Stimulated activated CD4-positive, alpha-beta T cell treated with anti-CD3 and anti-CD28 coated beads, Interleukin-2, amount 100 ng/mL, for 48 hours (primary cell): Measurements from ENCODE around the gene HP1BP3.
"Not testable (repeated sequence)": the region's sequence is repeated elsewhere in the genome, so short reads cannot be mapped to it uniquely, and the experiment has no call there.

Experiments
- DNase-seq, 2 donors: peaks; one replicate each; pipeline ENCODE4 v3.0.0-alpha.2; 2020

HP1BP3 gene, protein sequence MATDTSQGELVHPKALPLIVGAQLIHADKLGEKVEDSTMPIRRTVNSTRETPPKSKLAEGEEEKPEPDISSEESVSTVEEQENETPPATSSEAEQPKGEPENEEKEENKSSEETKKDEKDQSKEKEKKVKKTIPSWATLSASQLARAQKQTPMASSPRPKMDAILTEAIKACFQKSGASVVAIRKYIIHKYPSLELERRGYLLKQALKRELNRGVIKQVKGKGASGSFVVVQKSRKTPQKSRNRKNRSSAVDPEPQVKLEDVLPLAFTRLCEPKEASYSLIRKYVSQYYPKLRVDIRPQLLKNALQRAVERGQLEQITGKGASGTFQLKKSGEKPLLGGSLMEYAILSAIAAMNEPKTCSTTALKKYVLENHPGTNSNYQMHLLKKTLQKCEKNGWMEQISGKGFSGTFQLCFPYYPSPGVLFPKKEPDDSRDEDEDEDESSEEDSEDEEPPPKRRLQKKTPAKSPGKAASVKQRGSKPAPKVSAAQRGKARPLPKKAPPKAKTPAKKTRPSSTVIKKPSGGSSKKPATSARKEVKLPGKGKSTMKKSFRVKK

DNA sequence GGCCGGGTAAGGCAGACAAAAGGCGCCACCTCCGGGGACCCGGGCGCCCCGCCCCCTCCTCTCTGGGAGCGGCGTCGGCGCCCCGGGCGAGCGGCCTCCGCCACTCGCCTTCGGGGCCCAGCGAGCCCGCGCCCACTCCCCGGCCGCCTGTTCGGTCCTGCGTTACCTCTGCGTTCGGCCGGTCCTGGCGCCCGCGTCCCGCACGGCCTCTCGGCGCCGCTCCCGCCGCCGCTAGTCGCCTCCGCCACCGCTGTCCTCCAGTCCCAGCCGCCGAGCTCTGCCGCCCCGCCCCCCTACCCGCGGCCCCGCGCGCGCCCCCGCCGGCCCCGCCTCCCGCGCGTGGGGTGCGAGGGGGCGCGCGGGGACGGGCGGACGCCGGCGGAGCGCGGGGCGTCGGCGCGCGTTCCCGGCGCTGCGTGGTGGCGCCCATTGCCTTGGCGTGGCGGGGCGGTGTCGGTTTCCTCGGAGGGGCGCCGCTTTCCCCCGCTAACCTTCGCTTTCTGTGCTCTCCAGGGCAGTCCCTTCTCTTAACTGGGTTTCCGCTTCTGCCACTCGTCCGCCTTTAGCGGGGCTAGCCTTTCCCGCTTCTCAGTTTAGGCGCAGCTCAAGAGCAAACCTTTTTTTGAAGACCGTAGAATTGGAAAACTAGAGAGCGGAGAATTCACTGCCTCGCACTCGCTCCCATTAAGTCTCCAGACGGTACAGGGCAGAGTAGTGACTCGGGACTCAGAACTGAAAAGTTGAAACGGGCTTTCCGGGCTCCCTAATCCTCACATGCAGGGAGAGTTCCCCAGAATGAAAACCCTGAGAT, at the start of gene HP1BP3:
TSS of gene HP1BP3 (minus strand) at position 279 of the 811 bp plus-strand sequence. CDS start 6,867 bp downstream, outside the sequence.
- DNase-seq = peak; percentile 66 to 77

DNA sequence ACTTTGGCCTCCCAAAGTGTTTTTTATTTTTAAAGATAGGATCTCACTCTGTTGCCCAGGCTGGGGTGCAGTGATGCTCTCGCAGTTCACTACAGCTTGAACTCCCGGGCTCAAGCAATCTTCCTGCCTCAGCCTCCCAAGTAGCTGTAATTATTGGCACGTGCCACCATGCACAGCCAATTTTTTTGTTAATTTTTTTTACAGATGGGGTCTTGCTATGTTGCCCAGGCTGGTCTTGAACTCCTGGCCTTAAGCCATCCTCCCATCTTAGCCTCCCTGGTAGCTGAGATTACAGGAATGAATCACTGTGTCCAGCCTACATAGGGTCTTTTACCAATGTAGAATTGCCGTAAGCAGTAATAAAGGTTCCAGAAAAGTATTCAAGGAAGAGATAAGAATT, 49.1 kb upstream of the HP1BP3 start:
- no peak for DNase-seq

DNA sequence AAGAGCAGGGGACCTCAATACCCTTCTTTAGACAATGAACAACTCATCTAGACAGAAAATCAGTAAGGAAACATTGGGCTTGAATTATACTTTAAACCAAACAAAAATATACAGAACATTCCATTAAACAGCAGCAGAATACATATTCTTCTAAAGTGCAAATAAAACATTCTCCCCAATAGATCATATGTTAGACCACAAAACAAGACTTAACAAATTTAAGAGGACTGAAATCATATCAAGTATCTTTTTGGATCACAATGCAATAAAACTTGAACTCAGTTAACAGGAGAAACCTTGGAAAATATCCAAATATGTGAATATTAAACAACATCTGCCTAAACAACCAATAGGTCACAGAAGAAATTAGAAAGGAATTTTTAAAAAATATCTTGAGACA, 47.7 kb upstream of the HP1BP3 start:
- no peak for DNase-seq

DNA sequence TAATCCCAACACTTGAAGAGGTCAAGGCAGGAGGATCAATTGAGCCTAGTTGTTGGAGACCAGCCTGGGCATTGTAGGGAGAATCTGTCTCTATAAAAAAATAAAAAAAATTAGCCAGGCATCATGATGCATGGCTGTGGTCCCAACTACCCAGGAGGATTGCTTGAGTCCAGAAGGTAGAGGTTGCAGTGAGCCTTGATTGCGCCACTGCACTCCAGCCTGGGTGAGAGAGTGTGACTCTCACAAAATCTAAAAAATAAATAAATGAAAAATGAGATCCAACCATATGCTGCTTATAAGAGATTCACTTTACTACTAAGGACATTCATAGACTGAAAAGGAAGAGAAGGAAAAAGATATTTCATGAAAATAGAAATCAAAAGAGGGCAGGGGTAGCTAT, 47.1 kb upstream of the HP1BP3 start:
- no peak for DNase-seq

DNA sequence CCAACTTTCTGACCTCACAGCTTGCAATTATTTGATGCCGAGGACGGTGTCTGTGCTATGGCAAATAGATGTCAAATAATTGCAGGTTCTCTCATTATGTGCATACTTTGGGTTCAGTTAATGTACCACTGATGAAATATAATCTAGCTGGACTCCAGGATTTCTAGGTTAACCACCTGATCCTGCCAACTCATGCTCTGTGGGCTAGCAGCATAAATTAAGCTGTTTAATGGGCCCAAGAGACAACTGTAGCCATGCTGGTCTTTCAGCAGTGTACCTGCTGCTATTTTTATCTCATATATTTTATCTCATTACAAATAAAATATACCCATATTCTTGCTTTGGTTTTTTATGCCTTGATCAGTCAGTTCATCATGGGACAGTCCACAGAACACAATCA, 43.3 kb upstream of the HP1BP3 start:
- DNase-seq = no peak

DNA sequence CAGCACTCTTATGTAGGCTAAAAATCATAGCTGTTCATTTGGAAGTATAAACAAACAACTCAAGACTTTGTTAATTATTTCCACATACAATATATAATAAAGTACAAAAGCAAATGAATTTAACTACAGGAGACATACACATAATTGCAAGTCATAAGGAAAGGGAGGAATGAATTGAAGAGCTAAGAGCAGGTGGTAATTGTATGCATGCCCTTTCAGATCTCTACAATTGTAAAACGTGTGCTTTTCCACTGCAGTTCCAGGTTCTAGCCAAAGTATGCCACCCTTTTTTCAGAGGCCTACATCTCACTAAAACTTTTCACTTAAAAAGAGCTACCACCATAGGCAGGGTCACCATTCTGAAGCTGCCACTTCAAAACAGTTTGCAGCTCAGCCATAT, 42.8 kb upstream of the HP1BP3 start:
- no peak for DNase-seq

DNA sequence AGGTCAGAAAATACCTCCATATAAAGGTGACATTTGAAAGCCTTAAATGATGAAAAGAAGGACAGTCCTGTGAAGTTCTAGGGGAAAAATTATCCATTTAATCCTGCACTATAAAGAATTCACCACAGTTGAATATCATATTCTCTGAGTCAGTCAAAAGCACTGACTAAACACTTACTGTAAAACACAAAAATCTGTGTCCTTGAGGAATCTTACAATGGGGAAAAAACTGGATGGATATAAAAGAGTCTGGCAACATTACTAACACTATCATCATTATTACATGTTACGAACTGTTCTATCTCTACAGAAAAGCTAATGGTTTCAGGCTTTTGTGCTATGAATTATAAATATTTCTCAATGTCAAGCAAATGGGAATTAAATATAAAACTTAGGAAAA, 42.4 kb upstream of the HP1BP3 start:
- DNase-seq = no peak

DNA sequence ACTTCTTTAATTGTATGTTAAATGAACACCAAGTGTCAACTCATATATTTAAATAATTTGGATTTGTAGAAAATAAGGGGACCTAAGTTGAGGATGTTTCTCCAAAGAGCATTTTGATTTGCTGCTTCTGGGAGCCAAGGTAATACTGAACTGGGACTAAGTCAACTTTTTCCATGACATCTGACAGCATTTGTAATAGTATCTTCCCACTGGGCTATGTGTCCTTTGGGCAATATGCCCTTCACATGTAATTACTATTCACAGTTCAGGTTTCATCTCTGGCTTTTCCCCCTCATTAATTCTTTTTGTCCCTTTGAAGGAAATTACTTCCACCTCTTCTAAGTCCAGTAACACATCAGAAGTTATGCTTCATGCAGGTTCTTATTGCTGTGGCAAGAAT, 36.7 kb upstream of the HP1BP3 start:
- no peak for DNase-seq

DNA sequence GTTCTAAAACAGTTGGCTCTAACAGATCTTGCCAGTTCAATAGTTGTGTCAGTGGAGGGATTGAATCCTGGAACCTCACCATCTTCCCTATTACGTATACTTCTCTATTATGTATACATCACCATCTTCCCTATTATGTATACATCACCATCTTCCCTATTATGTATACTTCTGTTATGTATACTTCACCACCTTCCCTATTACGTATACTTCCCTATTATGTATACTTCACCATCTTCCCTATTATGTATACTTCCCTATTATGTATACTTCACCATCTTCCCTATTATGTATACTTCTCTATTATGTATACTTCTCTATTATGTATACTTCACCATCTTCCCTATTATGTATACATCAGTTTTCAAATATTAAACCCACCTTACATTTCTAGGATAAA, 34.4 kb upstream of the HP1BP3 start:
- no peak for DNase-seq

DNA sequence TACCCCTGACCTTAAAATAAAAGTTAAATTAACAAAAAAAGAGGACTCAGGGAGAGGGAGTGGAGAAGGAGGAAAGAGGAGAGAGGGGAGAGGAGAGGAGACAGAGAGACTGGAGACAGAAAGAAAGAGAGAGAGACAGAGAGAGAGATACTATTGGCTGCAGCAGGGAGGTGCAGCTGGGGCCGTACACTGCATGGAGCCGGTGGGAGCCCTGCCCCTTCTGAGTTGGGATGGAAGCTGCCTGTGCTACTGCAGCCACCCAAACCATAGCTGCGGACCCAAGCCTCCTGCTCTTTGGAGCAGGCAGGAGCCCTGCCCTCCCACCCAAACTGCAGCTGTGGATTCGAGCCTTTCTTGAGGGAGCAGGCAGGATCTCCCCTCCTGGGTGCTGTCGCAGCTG, 32.7 kb upstream of the HP1BP3 start:
- no peak for DNase-seq

DNA sequence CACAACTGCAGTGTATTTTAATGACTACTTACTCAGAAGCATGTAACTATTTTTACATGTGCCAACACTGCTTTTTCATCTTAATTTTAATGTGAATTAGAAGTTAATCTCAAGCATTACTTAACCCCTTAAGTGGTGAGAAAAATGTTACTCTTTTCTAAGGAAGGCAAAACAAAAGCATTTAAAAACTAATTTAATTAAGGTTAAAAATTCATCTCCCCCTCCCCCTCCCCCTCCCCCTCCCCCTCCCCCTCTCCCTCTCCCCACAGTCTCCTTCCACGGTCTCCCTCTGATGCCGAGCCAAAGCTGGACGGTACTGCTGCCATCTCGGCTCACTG, 27.4 kb upstream of the HP1BP3 start:
- DNase-seq = no peak

DNA sequence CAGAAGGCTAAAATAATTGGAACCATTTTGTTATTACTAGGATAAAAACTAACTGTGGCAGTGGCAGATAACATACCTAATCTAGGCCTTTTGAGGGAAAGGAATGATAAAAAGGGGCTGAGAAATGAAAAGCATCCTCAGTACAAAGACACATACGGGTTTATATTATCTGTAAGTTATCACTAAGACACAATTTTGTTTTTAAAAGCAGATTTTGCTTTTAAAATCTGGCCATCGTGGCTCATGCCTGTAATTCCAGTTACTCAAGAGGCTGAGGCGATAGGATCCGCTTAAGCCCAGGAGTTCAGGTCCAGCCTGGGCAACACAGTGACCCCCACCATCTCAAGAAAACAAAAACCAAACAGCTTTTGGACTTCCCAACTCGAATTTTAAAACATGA, 24.8 kb upstream of the HP1BP3 start:
- no peak for DNase-seq

DNA sequence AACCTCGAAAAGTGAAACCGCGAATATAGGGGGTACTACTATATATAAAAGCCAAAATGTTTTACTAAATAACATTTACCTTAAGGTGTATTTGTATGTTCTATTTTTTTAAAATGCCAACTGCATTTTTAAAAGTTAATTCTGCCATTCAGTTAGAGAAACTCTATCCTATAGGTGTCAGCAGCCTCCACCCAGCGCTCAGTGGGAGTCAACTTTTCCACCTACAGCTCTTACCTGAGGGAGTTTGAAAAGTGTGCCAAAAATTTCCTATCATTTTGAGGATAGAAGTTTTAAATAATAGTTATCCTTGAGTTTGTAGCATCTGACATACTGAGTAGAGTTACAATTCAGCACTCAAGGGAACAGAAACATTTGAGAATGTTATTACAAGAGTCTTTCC, 6.1 kb upstream of the HP1BP3 start:
- no peak for DNase-seq

DNA sequence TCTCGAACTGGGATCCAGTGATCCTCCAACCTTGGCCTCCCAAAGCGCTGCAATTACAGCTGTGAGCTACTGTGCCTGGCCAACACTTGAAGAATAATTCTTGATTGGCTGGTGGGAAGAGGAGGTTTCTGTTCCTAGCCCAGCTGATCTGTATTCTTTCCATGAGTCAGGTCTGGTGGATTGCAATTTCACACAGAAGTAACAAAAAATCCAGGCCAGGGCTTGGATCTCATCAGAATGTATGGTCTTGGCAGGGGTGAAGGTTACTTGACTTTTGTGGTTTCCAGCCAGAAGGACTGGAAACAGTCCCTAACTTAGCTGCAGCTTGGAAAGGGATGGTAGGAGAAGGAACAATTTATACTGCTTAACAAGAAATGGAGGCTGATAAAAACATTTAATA, 5.1 kb upstream of the HP1BP3 start:
- DNase-seq = no peak

DNA sequence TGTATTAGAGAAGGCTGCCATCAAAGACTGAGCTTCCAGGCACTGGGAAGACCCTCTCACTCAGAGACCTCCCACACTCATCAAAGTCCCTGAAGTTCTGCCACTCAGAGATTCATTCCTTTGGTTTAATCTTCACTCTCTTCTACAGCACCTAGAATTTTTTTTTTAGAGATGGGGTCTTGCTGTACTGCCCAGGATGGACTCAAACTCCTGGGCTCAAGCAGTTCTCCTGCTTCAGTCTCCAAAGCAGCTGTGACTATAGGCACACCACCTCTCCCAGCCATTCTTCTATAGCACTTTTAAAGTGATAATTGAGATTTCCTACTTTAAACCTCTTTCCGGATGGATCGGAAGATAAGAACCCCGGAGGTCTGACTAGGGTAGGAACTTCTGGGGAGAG, 3.7 kb upstream of the HP1BP3 start:
- DNase-seq = no peak

DNA sequence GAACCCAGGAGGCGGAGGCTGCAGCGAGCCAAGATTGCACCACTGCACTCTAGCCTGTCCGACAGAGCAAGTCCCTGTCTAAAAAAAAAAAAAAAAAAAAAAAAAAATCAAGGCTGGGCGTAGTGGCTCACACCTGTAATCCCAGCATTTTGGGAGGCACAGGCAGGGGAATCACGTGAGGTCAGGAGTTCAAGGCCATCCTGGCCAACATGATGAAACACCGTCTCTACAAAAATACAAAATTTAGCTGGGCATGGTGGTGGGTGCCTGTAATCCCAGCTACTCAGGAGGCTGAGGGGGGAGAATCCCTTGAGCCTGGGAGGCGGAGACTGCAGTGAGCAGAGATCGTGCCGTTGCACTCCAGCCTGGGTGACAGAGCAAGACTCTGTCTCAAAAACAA, 2.5 kb upstream of the HP1BP3 start:
- not testable (repeated sequence) for DNase-seq

DNA sequence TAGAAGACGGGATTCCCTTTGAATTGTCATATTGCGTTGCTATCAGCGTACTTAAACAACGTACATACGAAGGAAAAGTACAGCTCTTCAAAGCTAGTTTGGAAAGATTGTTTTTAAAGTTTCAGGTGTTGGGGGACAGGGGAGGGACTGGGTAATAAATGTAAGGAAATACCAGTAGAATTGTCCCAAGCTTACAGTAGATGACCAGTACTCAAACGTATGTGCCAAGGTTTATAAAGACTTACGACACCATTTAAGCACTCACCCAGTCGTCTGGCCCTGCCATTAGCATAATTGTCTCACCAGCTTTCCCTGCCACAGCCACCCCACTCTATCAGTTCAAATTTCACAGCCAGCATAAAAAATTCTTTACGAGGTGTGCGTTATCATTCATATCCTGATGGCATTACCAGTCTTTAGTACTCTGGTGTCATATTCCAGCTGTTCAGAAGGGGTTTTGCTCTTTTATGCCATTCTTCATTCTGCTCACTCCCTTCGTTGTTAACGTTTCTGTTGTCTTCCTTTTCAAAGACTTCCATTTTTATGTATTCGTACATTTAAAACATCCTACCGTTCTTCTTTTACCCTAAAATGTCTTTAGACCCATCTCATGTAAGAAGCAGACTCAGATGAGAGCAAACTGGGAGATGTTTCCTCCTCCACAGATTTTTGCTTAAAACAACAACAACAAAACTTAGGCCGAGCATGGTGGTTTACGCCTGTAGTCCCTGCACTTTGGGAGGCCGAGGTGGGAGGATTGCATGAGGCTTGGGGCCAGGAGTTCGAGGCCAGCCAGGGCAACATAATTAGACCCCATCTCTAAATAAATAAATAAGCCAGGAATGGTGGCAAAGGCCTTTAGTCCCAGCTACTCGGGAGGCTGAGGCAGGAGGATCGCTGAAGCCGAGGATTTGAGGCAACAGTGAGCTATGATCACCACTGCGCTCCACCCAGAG, 1.0 kb upstream of the HP1BP3 start:
- DNase-seq = no peak

DNA sequence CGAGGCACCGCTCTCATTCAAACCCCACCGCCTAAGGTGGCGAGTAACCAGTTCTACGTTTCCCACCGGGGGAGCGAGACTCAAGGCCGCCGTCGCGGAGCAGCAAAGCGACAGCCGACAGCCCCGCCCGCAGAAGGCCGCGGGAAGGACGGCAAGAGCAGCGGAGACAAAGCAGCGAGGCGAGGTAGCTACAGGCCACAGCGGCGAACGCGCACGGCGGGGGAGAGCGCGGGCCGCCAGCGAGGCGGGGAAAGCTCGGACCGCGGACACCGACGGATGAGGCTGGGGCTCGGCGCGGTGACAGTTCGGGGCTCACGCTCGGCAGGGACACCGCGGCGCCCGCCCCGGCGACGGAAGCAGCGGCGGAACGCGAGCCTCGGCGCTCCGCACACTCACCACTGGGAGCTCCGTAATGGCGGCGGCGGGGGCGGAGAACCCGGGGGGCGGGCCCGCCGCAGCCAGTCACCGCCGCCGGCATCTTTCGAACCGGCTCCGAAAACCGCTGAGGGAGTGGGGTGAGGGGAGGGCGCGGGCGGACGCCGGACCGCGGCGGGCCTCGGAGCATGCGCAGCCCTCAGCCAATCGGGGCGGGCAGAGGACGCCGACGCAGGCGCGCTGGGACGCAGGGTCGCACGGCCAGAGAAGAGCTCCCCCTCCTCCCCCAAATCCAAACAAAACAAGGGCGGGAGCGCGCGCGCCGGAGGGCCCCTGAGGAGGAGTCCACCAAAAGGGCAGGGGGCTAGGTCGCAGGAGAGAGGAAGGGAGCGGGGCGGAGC, 666 bp downstream of the HP1BP3 start:
- DNase-seq = peak; percentile 94 to 96

DNA sequence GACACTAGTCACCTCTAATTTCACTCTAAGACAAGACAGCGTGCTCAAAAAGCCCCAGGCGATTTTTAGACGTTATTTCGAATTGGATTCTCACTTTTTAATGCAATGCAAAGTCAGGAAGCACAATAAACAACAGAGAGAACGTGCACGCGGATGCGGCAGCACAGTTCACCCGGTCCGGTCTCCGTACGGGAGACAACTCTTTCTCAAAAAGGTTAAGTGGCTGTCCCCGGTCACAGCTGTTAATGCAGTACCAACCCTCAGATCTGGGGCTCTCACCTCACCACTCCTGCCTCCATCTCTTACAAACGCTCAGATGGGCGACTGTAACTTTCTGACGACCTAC, 1.2 kb downstream of the HP1BP3 start:
- no peak for DNase-seq

DNA sequence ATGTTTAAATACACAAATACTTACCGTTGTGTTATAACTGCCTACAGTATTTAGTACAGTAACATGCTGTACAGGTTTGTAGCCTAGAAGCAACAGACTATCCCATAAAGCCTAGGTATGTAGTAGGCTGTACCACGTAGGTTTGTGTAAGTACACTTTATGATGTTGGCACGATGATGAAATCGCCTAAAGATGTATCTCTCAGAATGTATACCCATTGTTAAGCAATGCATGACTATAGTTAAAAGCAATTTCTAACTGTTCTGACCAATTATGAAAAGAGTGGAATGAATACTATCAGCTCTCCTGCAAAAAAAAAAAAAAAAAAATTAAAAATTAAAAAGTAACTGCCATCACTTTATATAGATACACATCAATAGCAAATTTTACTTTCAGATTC, 11.4 kb downstream of the HP1BP3 start:
- DNase-seq = no peak

DNA sequence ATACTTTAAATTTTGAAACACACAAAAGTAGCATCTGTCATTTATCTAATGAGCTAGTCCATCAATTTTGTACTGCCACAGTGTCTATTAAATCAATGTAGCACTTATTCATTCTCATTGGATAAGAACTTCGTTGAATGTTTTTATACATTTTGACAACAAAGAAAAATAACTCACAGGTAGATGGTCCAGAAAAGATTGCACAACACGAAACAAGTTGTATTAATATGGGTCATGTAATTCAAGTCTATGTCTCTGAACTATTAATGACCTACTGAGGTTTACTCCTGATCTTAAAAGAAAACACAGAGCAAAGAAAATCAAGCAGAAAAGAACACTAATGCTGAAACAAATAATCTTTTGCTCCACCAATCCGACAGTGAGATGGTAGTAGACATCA, 15.3 kb downstream of the HP1BP3 start:
- DNase-seq = no peak
